Hematopoietic multipotent progenitor cell treated with erythropoietin and hydrocortisone succinate and interleukin-3 and kit ligand, for 17 days (in vitro differentiated cells): ENCODE results near the gene APOE.

Experiments used
- DNase-seq: peaks from one replicate; pipeline ENCODE4 v3.0.0-alpha.2; 2015; ENCODE audit warnings: low spot score

The APOE gene

DNA sequence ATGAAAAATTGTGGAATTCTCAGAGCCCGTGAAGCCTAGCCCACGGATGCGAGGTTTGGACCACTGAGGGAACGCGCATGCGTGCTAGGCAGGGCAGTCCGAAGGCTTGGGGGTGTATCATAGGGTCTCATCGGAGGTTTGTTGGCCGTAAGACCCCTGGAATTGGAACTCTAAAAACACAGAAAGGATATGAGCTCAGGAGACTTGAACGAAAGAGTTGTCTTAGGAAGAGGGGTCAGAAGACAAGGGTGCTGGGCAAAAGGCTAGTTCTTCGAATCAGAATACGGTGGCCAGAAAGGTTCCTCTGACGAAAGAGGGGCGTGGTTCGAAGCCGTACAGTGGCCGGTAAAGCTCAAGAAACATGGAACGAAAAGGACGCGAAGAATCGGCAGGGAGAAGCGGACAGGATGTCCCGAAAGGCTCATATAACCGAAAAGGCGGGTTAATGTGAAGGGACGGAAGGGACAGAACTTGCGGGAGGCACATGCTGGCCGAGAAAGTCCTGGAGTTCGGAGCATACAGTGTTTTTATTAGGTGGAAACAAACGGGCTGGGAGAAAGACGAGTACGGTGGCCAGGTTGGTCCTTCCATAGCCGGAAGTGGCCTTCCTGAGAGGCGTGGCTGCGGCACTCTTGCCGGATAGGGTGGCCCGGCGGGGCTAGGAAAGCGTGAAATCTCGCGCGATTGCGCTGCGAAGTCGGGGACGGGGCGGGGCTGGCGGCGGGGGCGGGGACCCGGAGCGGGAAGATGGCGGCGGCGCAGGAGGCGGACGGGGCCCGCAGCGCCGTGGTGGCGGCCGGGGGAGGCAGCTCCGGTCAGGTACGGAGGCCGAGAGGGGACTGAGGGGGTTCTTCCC lies 49.3 kb downstream of the APOE start, which contains the start of gene CLPTM1:
TSS of gene CLPTM1 (plus strand) at position 732 of the 856 bp plus-strand sequence. CDS start at position 748, 16 bp downstream.
- peak; percentile 98 for DNase-seq

DNA sequence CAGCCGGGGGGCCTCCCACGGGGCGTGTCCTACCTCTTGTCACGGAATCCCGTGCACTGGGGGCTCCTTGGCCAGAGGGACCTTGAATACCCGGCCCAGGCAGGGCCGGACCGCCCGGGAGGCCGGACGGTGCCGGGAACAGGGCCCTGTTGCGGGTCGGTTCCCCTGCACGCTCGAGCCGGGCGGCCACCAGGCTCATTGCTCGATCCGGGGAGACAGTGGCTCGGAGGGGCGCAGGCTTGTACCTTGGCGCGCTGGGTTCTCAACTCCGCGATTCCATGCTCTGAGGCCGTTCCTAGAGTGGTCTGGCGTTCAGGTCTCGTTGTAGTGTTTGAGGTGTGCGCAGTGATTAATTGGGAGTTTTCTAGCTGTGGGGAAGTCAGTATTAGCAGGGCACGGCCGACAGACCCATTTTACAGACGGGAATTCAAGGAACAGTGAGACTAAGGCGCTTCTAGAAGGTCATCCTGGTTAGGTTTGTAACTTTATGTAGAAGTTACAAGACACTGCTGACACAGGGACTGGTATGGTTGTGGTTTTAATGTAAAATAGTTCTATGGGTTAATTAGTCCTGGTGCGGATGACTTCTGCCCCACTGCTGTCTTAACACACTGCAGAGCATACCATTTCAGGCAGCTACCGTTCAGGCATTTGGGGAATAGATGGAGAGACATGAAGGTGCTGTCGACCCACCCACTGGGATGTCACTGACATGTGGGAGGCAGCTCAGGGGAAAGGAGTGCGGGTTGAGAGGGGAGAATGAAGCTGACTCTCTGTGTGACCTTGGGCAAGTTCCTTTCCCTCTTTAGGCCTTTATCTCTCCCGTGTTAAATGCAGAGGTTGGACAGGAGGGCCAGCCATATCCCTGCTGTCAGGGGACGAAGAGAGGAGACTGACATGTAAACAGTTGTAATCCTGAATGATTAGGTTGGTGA lies 50.2 kb downstream of the APOE start:
- DNase-seq: peak; percentile 15

GRCh38 chr19:44957526-44957925 lies 51.9 kb downstream of the APOE start:
- no peak for DNase-seq

- DNase-seq: no peak
Measured at GRCh38 chr19:44958090-44958489, 52.5 kb downstream of the APOE start.
